Choroid plexus epithelial cell (primary cell): ENCODE data around the gene TEKT1.
"Not testable (repeated sequence)": the region's sequence is repeated elsewhere in the genome, so short reads cannot be mapped to it uniquely, and the experiment has no call there.

Source experiments
- DNase-seq: peaks from one replicate; pipeline ENCODE4 v3.0.0-alpha.2; 2010; ENCODE audit warnings: low read depth
- H3K4me3 ChIP-seq: 2 replicates; pipeline ENCODE4 v1.5.1; 2011; ENCODE audit warnings: low read depth, mild to moderate bottlenecking, control low read depth, low read length, moderate library complexity
- CTCF ChIP-seq: conservative IDR thresholded peaks from 2 replicates; pipeline ENCODE4 v1.5.1; 2011; ENCODE audit warnings: low read depth, mild to moderate bottlenecking, control low read depth, inconsistent platforms, low read length, moderate library complexity

TEKT1 gene

GRCh38 chr17:6862122-6862521 is 30.6 kb upstream of the TEKT1 start:
- DNase-seq, result no peak
- TF ChIP-seq CTCF, result no peak
- H3K4me3 ChIP-seq, result no peak overlapping the region

- DNase-seq, result no peak
- H3K4me3 ChIP-seq, result no peak overlapping the region
- TF ChIP-seq CTCF, result no peak
These were observed 26.4 kb upstream of the TEKT1 start for GRCh38 chr17:6857904-6858303.

- no peak for DNase-seq
- no peak overlapping the region for H3K4me3 ChIP-seq
- TF ChIP-seq CTCF, result no peak
These were observed 25.8 kb upstream of the TEKT1 start for GRCh38 chr17:6857336-6857735.

- H3K4me3 ChIP-seq, result no peak overlapping the region
- no peak for DNase-seq
- TF ChIP-seq CTCF, result no peak
These were observed 24.5 kb upstream of the TEKT1 start for GRCh38 chr17:6856051-6856450.

GRCh38 chr17:6853764-6854442 is 22.4 kb upstream of the TEKT1 start:
- TF ChIP-seq CTCF, result peak; percentile 38
- peak; percentile 4 for DNase-seq
- no peak overlapping the region for H3K4me3 ChIP-seq

GRCh38 chr17:6848545-6849179 is 17.1 kb upstream of the TEKT1 start:
- DNase-seq, result not testable (repeated sequence)

GRCh38 chr17:6846138-6846537 is 14.6 kb upstream of the TEKT1 start:
- H3K4me3 ChIP-seq, DNase-seq: not testable (repeated sequence)

More at GRCh38 chr17:6848545-6849179, 17.1 kb upstream of the TEKT1 start:
- H3K4me3 ChIP-seq, result not testable (repeated sequence)

- not testable (repeated sequence) for DNase-seq, H3K4me3 ChIP-seq
These were observed 12.9 kb upstream of the TEKT1 start for GRCh38 chr17:6844406-6844805.
